ENCODE data around the gene GALNT13. TPM values are rescaled to one million over a fixed set of nuclear protein-coding genes. Genes with fewer than 3 reads are reported as not detected.
A peak's percentile ranks its signal among the peaks of the same experiment; 100 is the strongest.

GALNT13 gene
- total and polyA plus RNA-seq, 2 of the 13 experiments (the other 11 are each of a cell fraction or from before 2014, with no cell fraction given): 1.3 to 5.0 TPM

GRCh38 chr2:154394600-154394999, 522.9 kb downstream of the GALNT13 start (continued):
- TF ChIP-seq AHDC1 (CRISPR knock-in tag; IDR thresholded peaks at IDR 0.05; ENCODE audit: borderline replicate concordance): peak; percentile 89; the same call in 1 of the 2 replicates
- no peak for TF ChIP-seq ZIK1 (CRISPR knock-in tag; IDR thresholded peaks at IDR 0.05; ENCODE audit: borderline replicate concordance, low read depth)
- TF ChIP-seq KLF16 (CRISPR knock-in tag; IDR thresholded peaks at IDR 0.05): peak in 1 of 2 experiments; percentile 67; a peak in 1 of 4 replicates
- TF ChIP-seq BCLAF1 (IDR thresholded peaks at IDR 0.05): no peak
- TF ChIP-seq SMARCC2 (IDR thresholded peaks at IDR 0.05): peak; percentile 10; the same call in 1 of the 2 replicates
- no peak for TF ChIP-seq KLF9 (CRISPR knock-in tag; IDR thresholded peaks at IDR 0.05; ENCODE audit: low read depth)
- no peak for TF ChIP-seq ZNF276 (CRISPR knock-in tag; IDR thresholded peaks at IDR 0.05; ENCODE audit: low read depth)
- peak; percentile 60; the same call in 1 of the 2 replicates for TF ChIP-seq MIXL1 (CRISPR knock-in tag; IDR thresholded peaks at IDR 0.05)
- TF ChIP-seq RXRB (CRISPR knock-in tag; IDR thresholded peaks at IDR 0.05; ENCODE audit: borderline replicate concordance): peak; percentile 52; the same call in 1 of the 2 replicates
- no peak for TF ChIP-seq LCORL (IDR thresholded peaks at IDR 0.05)
- peak; percentile 37; the same call in 1 of the 2 replicates for TF ChIP-seq LCORL (CRISPR knock-in tag; IDR thresholded peaks at IDR 0.05)
- no peak for TF ChIP-seq ZNF619 (CRISPR knock-in tag; IDR thresholded peaks at IDR 0.05)
- TF ChIP-seq TCF7 (IDR thresholded peaks at IDR 0.05; ENCODE audit: low read depth): peak; percentile 32; the same call in 1 of the 2 replicates
- TF ChIP-seq HHEX (CRISPR knock-in tag; IDR thresholded peaks at IDR 0.05): peak; percentile 34; the same call in 1 of the 2 replicates
- no peak for TF ChIP-seq ZNF263 (CRISPR knock-in tag; IDR thresholded peaks at IDR 0.05)
- no peak for TF ChIP-seq ZNF34 (CRISPR knock-in tag; IDR thresholded peaks at IDR 0.05; ENCODE audit: borderline replicate concordance)
- no peak for TF ChIP-seq RAD51 (IDR thresholded peaks at IDR 0.05; ENCODE audit: borderline replicate concordance)
- peak; percentile 61; the same call in 1 of the 2 replicates for TF ChIP-seq FOXK1 (CRISPR knock-in tag; IDR thresholded peaks at IDR 0.05; ENCODE audit: borderline replicate concordance, low read depth)
